ENCODE measurements around the gene WDR36. TPM values are rescaled to one million over a fixed set of nuclear protein-coding genes. Genes with fewer than 3 reads are reported as not detected.

WDR36 gene
- total and polyA plus RNA-seq, 9 of the 15 experiments (the other 6 are each of a cell fraction or from before 2014, with no cell fraction given) = 25.7 to 68.0 (median 41.5) TPM

DNA sequence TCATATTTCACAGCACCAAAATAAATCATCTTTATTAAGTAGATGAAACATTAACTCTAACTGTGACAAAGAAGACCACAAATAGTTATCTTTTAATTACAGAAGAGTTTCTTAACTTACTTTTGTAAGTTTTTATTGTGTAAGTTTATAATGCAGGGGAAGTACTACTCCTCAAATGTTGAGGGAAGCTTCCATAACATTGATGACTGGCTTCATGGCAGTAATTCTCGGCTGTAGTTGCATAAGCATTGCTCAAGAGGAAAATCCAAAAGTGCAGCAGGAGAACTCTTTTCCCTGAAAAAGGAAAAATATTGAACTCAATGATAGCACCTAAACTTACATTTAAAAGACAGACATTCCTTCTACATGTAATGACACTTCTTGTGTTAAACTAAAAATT lies 16.1 kb upstream of the WDR36 start:
- ATAC-seq = no peak
- no peak overlapping the region for H3K9ac ChIP-seq (ENCODE audit: insufficient read depth in 1 of 2, low read depth in 2 of 2, low read length in 2 of 2)
- 4% methylated on average over 1 of the region's 1 CpG for WGBS (ENCODE audit: insufficient coverage, low coverage, missing lambda C conversion rate)
- no peak overlapping the region for H2AFZ ChIP-seq (ENCODE audit: low read depth, low read length)
- no peaks in the 10 kb centered on the region for H4K20me1 ChIP-seq (replicated peaks; ENCODE audit: control insufficient read depth, insufficient read depth, low read length)
- no peak overlapping the region for H3K4me2 ChIP-seq (ENCODE audit: insufficient read depth, low read length)
- POLR2A ChIA-PET = interaction anchor here (1.3 kb wide), 1 partner anchor 9 kb away, joined by 3 read pairs; no protein-coding TSS in a partner anchor
- TF ChIP-seq LARP7 (IDR thresholded peaks at IDR 0.05) (no peak), HDAC1 (IDR thresholded peaks at IDR 0.05) (no peak), NRF1 (conservative IDR thresholded peaks at IDR 0.05 in 1 of 2, IDR thresholded peaks at IDR 0.05 in 1 of 2) (no peak), GABPA (tag; conservative IDR thresholded peaks at IDR 0.05; ENCODE audit: low read depth) (no peak), ZC3H4 (CRISPR knock-in tag; IDR thresholded peaks at IDR 0.05; ENCODE audit: borderline replicate concordance) (no peak), MCM2 (IDR thresholded peaks at IDR 0.05; ENCODE audit: low read depth) (no peak), ZNF316 (IDR thresholded peaks at IDR 0.05) (no peak), SMARCA4 (IDR thresholded peaks at IDR 0.05) (no peak), SAFB (IDR thresholded peaks at IDR 0.05; ENCODE audit: borderline replicate concordance, low read depth, low read length) (no peak)
- H3K36me3 ChIP-seq (ENCODE audit: control insufficient read depth, insufficient read depth, low read length) = no peaks in the 10 kb centered on the region
- no peak for FAIRE-seq
- in situ Hi-C loops (cut with MboI) = no loop called here
- peaks cover 0 to 6% of the 10 kb centered on the region in 2 experiments; a peak in 3 of 5 replicates for H3K4me1 ChIP-seq (replicated peaks in 1 of 2; ENCODE audit: control insufficient read depth in 2 of 2, insufficient read depth in 2 of 2, low read length in 2 of 2)
- no peaks in the 10 kb centered on the region for H3K79me2 ChIP-seq (ENCODE audit: control insufficient read depth, insufficient read depth, low read length)
- no peaks in the 10 kb centered on the region for H3K9me3 ChIP-seq (replicated peaks; ENCODE audit: control insufficient read depth, insufficient read depth, low read depth, low read length)
- no peak overlapping the region for H3K27ac ChIP-seq (ENCODE audit: extremely low read depth, low read depth, low read length)
- H3K9me1 ChIP-seq (ENCODE audit: control insufficient read depth, insufficient read depth, low read length) = no peaks in the 10 kb centered on the region
- CTCF ChIA-PET (ENCODE audit: low intra/inter-chr PET ratio) = no interaction called here
- DNase-seq (ENCODE audit: extremely low read depth in 1 of 4, low spot score in 3 of 4) = no peak
- no peak overlapping the region for H3K4me3 ChIP-seq
- BruUV-seq (replicated peaks) = no TSS peak
- intact Hi-C loops (cut with micrococcal nuclease) = no loop called here
- H3K27me3 ChIP-seq (ENCODE audit: control insufficient read depth in 2 of 2, insufficient read depth in 2 of 2, low read length in 2 of 2) = peaks cover 13 to 14% of the 10 kb centered on the region in 2 experiments; a peak in 2 of 5 replicates
